GM12878 (cell line): Measurements from ENCODE around the gene OAS1. TPM values are rescaled to one million over a fixed set of nuclear protein-coding genes. Genes with fewer than 3 reads are reported as not detected.

Experiments used
- ATAC-seq: fragments of 200-7000 bp; cut with Tn5 transposase; 3 replicates; pipeline ENCODE4 v1.9.1; 2020; ENCODE audit warnings: mild to moderate bottlenecking, moderate library complexity
- BruUV-seq: library from RNA; stranded (reverse); fragments of 400-500 nt; replicated peaks from 2 replicates; lab custom pipeline; 2021; lab: Mats Ljungman, UMichigan
- CTCF ChIA-PET: fragments of 300-600 bp; sonication (Branson Sonifier 250); formaldehyde crosslinking; extraction: SDS; loops from one replicate; lab custom pipeline; 2021; ENCODE audit warnings: inconsistent platforms; lab: Yijun Ruan, JAX
- POLR2A ChIA-PET: fragments of 350-600 bp; formaldehyde crosslinking; extraction: SDS; loops from one replicate; lab custom pipeline; 2021; ENCODE audit warnings: inconsistent platforms; lab: Charles Lee
- RAD21 ChIA-PET: fragments of 300-600 bp; sonication (Branson Sonifier 250); formaldehyde crosslinking; loops from one replicate; lab custom pipeline; 2023; ENCODE audit warnings: antibody characterized with exemption; ENCODE audit not compliant: unreplicated experiment; lab: Charles Lee
- SMC1A ChIA-PET: fragments of 300-600 bp; sonication (Branson Sonifier 250); formaldehyde crosslinking; loops from one replicate; lab custom pipeline; 2023; ENCODE audit not compliant: unreplicated experiment, uncharacterized antibody; lab: Charles Lee
- DNase-seq: peaks from one replicate; pipeline ENCODE4 v3.0.0-alpha.2; 2011; ENCODE audit warnings: low read depth, low spot score
- FAIRE-seq: peaks from 3 replicates; lab custom pipeline; 2011; peaks lifted over from hg19 to GRCh38; lab: Jason Lieb, UNC
- H2AFZ ChIP-seq: 2 replicates; pipeline ENCODE4 v1.6.0; 2011; ENCODE audit warnings: low read depth, low read length, control low read depth; ENCODE audit not compliant: control insufficient read depth
- H3K27ac ChIP-seq: 2 replicates; pipeline ENCODE4 v1.5.1; 2011; ENCODE audit warnings: control low read depth; ENCODE audit not compliant: control insufficient read depth, insufficient read depth
- H3K27me3 ChIP-seq, 2 experiments: replicated peaks in 1 of 2; 2 replicates each; pipeline versions ENCODE4 v1.6.0 to v1.6.1; 2011; ENCODE audit warnings: low read length in 1 of 2; ENCODE audit not compliant: control insufficient read depth in 2 of 2, insufficient read depth in 2 of 2
- H3K36me3 ChIP-seq, 2 experiments: 2 replicates each; pipeline ENCODE4 v1.5.1; 2011; ENCODE audit warnings: low read length in 1 of 2; ENCODE audit not compliant: control insufficient read depth in 2 of 2, insufficient read depth in 2 of 2
- H3K4me1 ChIP-seq: 2 replicates; pipeline ENCODE4 v1.6.1; 2011; ENCODE audit warnings: mild to moderate bottlenecking, low read length, moderate library complexity, mixed read lengths; ENCODE audit not compliant: control insufficient read depth, insufficient read depth
- H3K4me2 ChIP-seq: 2 replicates; pipeline ENCODE4 v1.6.0; 2011; ENCODE audit warnings: control low read depth; ENCODE audit not compliant: control insufficient read depth, insufficient read depth
- H3K4me3 ChIP-seq: fragments of 200-600 bp; sonication (generic); 2 replicates; pipeline ENCODE4 v1.5.1; 2016
- H3K79me2 ChIP-seq: 2 replicates; pipeline ENCODE4 v1.6.0; 2011; ENCODE audit warnings: low read length; ENCODE audit not compliant: control insufficient read depth, insufficient read depth
- H3K9ac ChIP-seq: 2 replicates; pipeline ENCODE4 v1.8.0; 2011; ENCODE audit warnings: low read length, control low read depth, mixed read lengths; ENCODE audit not compliant: control insufficient read depth, insufficient read depth
- H3K9me3 ChIP-seq: replicated peaks from 3 replicates; pipeline ENCODE4 v1.5.1; 2011; ENCODE audit warnings: mild to moderate bottlenecking, low read length; ENCODE audit not compliant: control insufficient read depth, insufficient read depth
- H4K20me1 ChIP-seq: 2 replicates; pipeline ENCODE4 v1.6.0; 2011; ENCODE audit not compliant: control insufficient read depth, insufficient read depth
- CBFB ChIP-seq: IDR thresholded peaks from 2 replicates; pipeline ENCODE4 v1.6.1; 2016; ENCODE audit warnings: antibody characterized with exemption, low read depth
- CREM ChIP-seq: IDR thresholded peaks from 2 replicates; pipeline ENCODE4 v1.6.1; 2014; ENCODE audit warnings: antibody characterized with exemption, low read depth
- EED ChIP-seq: sonication (generic); IDR thresholded peaks from 2 replicates; pipeline ENCODE4 v1.6.1; 2016; ENCODE audit warnings: antibody characterized with exemption, low read depth
- HSF1 ChIP-seq: fragments of 150-350 bp; IDR thresholded peaks from 2 replicates; pipeline ENCODE4 v1.6.1; 2014; ENCODE audit warnings: mild to moderate bottlenecking, low read depth, low read length
- IRF3 ChIP-seq: fragments of 450-650 bp; IDR thresholded peaks from 2 replicates; pipeline ENCODE4 v1.6.1; 2014; ENCODE audit warnings: mild to moderate bottlenecking
- KAT2A ChIP-seq: conservative IDR thresholded peaks from 2 replicates; pipeline ENCODE4 v1.6.1; 2011; ENCODE audit warnings: low read depth, low read length; ENCODE audit not compliant: control insufficient read depth
- MTA3 ChIP-seq: IDR thresholded peaks from 2 replicates; pipeline ENCODE4 v1.6.1; 2012; ENCODE audit warnings: low read length, inconsistent platforms, borderline replicate concordance
- MXI1 ChIP-seq: fragments of 150-350 bp; IDR thresholded peaks from 2 replicates; pipeline ENCODE4 v1.6.1; 2011; ENCODE audit warnings: low read depth, mild to moderate bottlenecking, inconsistent platforms, low read length, improper control_type of control experiment
- NFYB ChIP-seq: IDR thresholded peaks from 2 replicates; pipeline ENCODE4 v1.6.1; 2011; ENCODE audit warnings: low read depth, mild to moderate bottlenecking, low read length, improper control_type of control experiment, moderate library complexity; ENCODE audit not compliant: insufficient read depth
- POLR2AphosphoS5 ChIP-seq: IDR thresholded peaks from 2 replicates; pipeline ENCODE4 v1.6.1; 2011; ENCODE audit warnings: mild to moderate bottlenecking, low read length, inconsistent platforms
- RB1 ChIP-seq: fragments of 450-650 bp; formaldehyde crosslinking; IDR thresholded peaks from 2 replicates; pipeline ENCODE4 v1.6.1; 2017; ENCODE audit warnings: mild to moderate bottlenecking, borderline replicate concordance
- RELA ChIP-seq: fragments of 450-650 bp; IDR thresholded peaks from 2 replicates; pipeline ENCODE4 v1.8.0; 2014; ENCODE audit warnings: borderline replicate concordance; ENCODE audit not compliant: partially characterized antibody
- STAT3 ChIP-seq: IDR thresholded peaks from 2 replicates; pipeline ENCODE4 v1.6.1; 2011; ENCODE audit warnings: low read depth, low read length, improper control_type of control experiment
- SUPT20H ChIP-seq: IDR thresholded peaks from 2 replicates; pipeline ENCODE4 v1.6.1; 2011; ENCODE audit warnings: low read depth, mild to moderate bottlenecking, low read length, moderate library complexity, borderline replicate concordance; ENCODE audit not compliant: control insufficient read depth
- TARDBP ChIP-seq: IDR thresholded peaks from 2 replicates; pipeline ENCODE4 v1.6.1; 2016; ENCODE audit warnings: borderline replicate concordance
- TCF7 ChIP-seq: IDR thresholded peaks from 2 replicates; pipeline ENCODE4 v1.6.1; 2014; ENCODE audit warnings: antibody characterized with exemption, borderline replicate concordance
- WRNIP1 ChIP-seq: IDR thresholded peaks from 2 replicates; pipeline ENCODE4 v1.6.1; 2011; ENCODE audit warnings: low read depth, low read length, improper control_type of control experiment, borderline replicate concordance
- WGBS: methylation state at CpG from one replicate; pipeline ENCODE4 v1.1.6; 2016; ENCODE audit warnings: low lambda C conversion rate; ENCODE audit not compliant: insufficient replicate concordance, insufficient coverage; ENCODE audit errors: missing lambda C conversion rate; 5-methylcytosine and 5-hydroxymethylcytosine counted together
- in situ Hi-C: fragments of 300-500 bp; cut with MboI; formaldehyde crosslinking; loops from 9 replicates; pipeline ENCODE4 v1.14.3; 2018; ENCODE audit warnings: mixed read lengths
- intact Hi-C: fragments of 100-400 bp; cut with micrococcal nuclease; formaldehyde crosslinking; loops from one replicate; pipeline ENCODE4 v1.14.2; 2022; ENCODE audit not compliant: unreplicated experiment
- polyA plus RNA-seq, 11 experiments: library from polyadenylated mRNA; depleted of rRNA in 4 of 11; unstranded in 6 of 11; stranded (reverse) in 5 of 11; fragments of >200 nt; fragmentation: Nextera tagmentation in 4 of 11; fragmentation: Illumina TruSeq in 1 of 11; extraction: Ambion mirVana in 4 of 11; extraction: Trizol in 1 of 11; gene quantifications; 1 replicate in 1 of 11; 2 replicates in 10 of 11; pipeline versions ENCODE4 v1.2.1 to v1.2.3, GENCODE V29; 2011 to 2016; ENCODE audit warnings: inconsistent platforms in 2 of 11, missing spikeins in 2 of 11, low read depth in 1 of 11
- total RNA-seq, 4 experiments: library from RNA; depleted of rRNA in 3 of 4; stranded (reverse); fragments of >200 nt in 3 of 4; fragmentation: Illumina TruSeq in 1 of 4; extraction: Trizol in 1 of 4; gene quantifications; 2 replicates each; pipeline versions ENCODE4 v1.2.1 to v1.2.3, GENCODE V29; 2013 to 2021

Gene OAS1
- total and polyA plus RNA-seq, 10 of the 15 experiments (the other 5 are each of a cell fraction or from before 2014, with no cell fraction given): 44.7 to 287 (median 64.3) TPM

GRCh38 chr12:112894128-112894527, 12.6 kb upstream of the OAS1 start (continued):
- TF ChIP-seq KAT2A (no peak), RELA (no peak), MXI1 (no peak), CREM (no peak), POLR2AphosphoS5 (no peak)

- no peak overlapping the region for H3K4me3 ChIP-seq
- ATAC-seq (no peak), DNase-seq (no peak)
- no peaks in the 10 kb centered on the region for H3K36me3 ChIP-seq
- no peak overlapping the region for H3K9ac ChIP-seq
- intact Hi-C loops (no loop called here), in situ Hi-C loops (no loop called here)
- H3K4me1 ChIP-seq: peaks cover 3% of the 10 kb centered on the region; the same call in 1 of the 2 replicates
- no peak overlapping the region for H3K27ac ChIP-seq
- no peaks in the 10 kb centered on the region for H3K27me3 ChIP-seq
- H4K20me1 ChIP-seq: no peaks in the 10 kb centered on the region
- whole genome bisulfite sequencing: 42% methylated on average over 6 of the region's 6 CpGs
- H2AFZ ChIP-seq: no peak overlapping the region
- no peak overlapping the region for H3K4me2 ChIP-seq
- no TSS peak for BruUV-seq
- SMC1A ChIA-PET: interaction anchor here (0.9 to 1.8 kb wide), 3 partner anchors 50 to 92 kb away, joined by 3 read pairs; partner anchors contain the start of gene OAS2
- TF ChIP-seq WRNIP1 (no peak), EED (no peak), RELA (no peak), SUPT20H (no peak), IRF3 (no peak), HSF1 (no peak), STAT3 (no peak), TARDBP (no peak), RB1 (no peak), TCF7 (no peak), MTA3 (no peak), CBFB (no peak), NFYB (no peak)
- TF ChIP-seq, all 136 proteins: peak for 0
- ChIA-PET POLR2A (interaction anchor here (0.6 kb wide), 1 partner anchor 41 kb away, joined by 4 read pairs; no protein-coding TSS in a partner anchor), CTCF (interaction anchor here (0.9 to 5.4 kb wide), 2 partner anchors 27 to 94 kb away, joined by 3 to 35 read pairs; no protein-coding TSS in a partner anchor), RAD21 (no interaction called here)
- Histone ChIP-seq H3K9me3 (no peaks in the 10 kb centered on the region), H3K79me2 (no peaks in the 10 kb centered on the region)
- no peak for FAIRE-seq
Measured at GRCh38 chr12:112898380-112898779, 8.4 kb upstream of the OAS1 start.
